WTC11 (cell line): ENCODE results near the gene ALG14.

Source experiments
- CTCF ChIP-seq: fragments of 200-600 bp; IDR thresholded peaks from 2 replicates; pipeline ENCODE4 v1.8.0; 2022; ENCODE audit warnings: antibody characterized with exemption
- TF ChIP-seq, protein P1 (sequence below): sonication (generic); formaldehyde crosslinking; IDR thresholded peaks from 2 replicates; pipeline ENCODE4 v1.8.0; 2022; ENCODE audit warnings: missing genetic modification reagents

GRCh38 chr1:94931254-94931841, 141.4 kb downstream of the ALG14 start:
- TF ChIP-seq, protein P1, sequence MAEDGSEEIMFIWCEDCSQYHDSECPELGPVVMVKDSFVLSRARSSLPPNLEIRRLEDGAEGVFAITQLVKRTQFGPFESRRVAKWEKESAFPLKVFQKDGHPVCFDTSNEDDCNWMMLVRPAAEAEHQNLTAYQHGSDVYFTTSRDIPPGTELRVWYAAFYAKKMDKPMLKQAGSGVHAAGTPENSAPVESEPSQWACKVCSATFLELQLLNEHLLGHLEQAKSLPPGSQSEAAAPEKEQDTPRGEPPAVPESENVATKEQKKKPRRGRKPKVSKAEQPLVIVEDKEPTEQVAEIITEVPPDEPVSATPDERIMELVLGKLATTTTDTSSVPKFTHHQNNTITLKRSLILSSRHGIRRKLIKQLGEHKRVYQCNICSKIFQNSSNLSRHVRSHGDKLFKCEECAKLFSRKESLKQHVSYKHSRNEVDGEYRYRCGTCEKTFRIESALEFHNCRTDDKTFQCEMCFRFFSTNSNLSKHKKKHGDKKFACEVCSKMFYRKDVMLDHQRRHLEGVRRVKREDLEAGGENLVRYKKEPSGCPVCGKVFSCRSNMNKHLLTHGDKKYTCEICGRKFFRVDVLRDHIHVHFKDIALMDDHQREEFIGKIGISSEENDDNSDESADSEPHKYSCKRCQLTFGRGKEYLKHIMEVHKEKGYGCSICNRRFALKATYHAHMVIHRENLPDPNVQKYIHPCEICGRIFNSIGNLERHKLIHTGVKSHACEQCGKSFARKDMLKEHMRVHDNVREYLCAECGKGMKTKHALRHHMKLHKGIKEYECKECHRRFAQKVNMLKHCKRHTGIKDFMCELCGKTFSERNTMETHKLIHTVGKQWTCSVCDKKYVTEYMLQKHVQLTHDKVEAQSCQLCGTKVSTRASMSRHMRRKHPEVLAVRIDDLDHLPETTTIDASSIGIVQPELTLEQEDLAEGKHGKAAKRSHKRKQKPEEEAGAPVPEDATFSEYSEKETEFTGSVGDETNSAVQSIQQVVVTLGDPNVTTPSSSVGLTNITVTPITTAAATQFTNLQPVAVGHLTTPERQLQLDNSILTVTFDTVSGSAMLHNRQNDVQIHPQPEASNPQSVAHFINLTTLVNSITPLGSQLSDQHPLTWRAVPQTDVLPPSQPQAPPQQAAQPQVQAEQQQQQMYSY (CRISPR knock-in tag) = no peak
- no peak for TF ChIP-seq CTCF
